ENCODE data around the gene GRM3.

DNA sequence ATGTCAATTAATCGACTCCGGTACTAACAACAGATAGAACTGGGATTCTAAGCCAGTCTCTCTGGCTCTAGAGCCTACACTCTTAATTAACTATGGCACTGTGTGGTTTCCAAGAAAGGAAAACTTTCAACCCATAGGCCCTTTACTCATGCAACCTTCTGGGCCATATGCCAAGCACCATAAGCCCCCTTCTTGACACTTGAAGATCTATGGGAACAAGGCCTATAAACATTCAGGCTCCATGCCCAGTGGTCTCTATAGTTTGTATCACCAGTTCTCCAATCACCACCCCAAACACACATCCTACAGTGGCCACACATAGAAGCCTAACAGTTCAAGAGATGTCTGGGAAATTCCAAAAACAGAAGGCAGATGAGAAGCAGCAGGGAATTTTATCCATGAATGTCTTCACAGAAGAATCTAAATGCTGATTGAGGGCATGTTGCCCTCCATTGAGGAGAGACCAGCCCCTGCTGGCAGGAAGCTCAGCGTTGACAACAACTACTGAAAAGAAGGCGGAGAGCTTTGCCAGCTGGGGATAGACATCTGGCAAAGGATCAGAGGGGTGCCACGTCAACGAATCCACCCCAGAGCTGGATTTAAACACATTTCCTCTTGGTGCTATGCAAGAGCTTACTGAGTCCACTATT lies 64.4 kb downstream of the GRM3 start:
- TF ChIP-seq, protein P1, sequence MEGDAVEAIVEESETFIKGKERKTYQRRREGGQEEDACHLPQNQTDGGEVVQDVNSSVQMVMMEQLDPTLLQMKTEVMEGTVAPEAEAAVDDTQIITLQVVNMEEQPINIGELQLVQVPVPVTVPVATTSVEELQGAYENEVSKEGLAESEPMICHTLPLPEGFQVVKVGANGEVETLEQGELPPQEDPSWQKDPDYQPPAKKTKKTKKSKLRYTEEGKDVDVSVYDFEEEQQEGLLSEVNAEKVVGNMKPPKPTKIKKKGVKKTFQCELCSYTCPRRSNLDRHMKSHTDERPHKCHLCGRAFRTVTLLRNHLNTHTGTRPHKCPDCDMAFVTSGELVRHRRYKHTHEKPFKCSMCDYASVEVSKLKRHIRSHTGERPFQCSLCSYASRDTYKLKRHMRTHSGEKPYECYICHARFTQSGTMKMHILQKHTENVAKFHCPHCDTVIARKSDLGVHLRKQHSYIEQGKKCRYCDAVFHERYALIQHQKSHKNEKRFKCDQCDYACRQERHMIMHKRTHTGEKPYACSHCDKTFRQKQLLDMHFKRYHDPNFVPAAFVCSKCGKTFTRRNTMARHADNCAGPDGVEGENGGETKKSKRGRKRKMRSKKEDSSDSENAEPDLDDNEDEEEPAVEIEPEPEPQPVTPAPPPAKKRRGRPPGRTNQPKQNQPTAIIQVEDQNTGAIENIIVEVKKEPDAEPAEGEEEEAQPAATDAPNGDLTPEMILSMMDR (conservative IDR thresholded peaks at IDR 0.05 in 1 of 2, IDR thresholded peaks at IDR 0.05 in 1 of 2; ENCODE audit: low read depth in 1 of 2, low read length in 2 of 2): no peak
- TF ChIP-seq EZH2 (IDR thresholded peaks at IDR 0.05; ENCODE audit: low read length, missing control alignments): no peak
